SU-DHL-6 (cell line): ENCODE results near the gene G6PC3.

Experiments
- H2AFZ ChIP-seq: fragments of 200-600 bp; sonication (generic); 2 replicates; pipeline ENCODE4 v1.6.1; 2014; ENCODE audit warnings: low read depth, mild to moderate bottlenecking, moderate library complexity, mixed read lengths, antibody characterized with exemption, low read length; ENCODE audit not compliant: severe bottlenecking
- H3F3A ChIP-seq: fragments of 200-600 bp; shearing (Covaris generic); 2 replicates; pipeline ENCODE4 v1.6.0; 2016; ENCODE audit warnings: antibody characterized with exemption, mild to moderate bottlenecking; ENCODE audit not compliant: insufficient read depth
- H3K27ac ChIP-seq: fragments of 200-600 bp; sonication (generic); 2 replicates; pipeline ENCODE4 v1.5.1; 2016; ENCODE audit warnings: low read depth, mild to moderate bottlenecking, low read length, moderate library complexity, mixed read lengths
- H3K27me3 ChIP-seq: fragments of 200-600 bp; sonication (generic), shearing (Covaris generic); 2 replicates; pipeline ENCODE4 v1.6.0; 2014; ENCODE audit warnings: mild to moderate bottlenecking, low read length
- H3K36me3 ChIP-seq: fragments of 200-600 bp; sonication (generic); 2 replicates; pipeline ENCODE4 v1.6.1; 2014; ENCODE audit warnings: mild to moderate bottlenecking, low read length, mixed read lengths
- H3K4me2 ChIP-seq: fragments of 300-600, 200-600 bp; shearing (Covaris generic), sonication (generic); 2 replicates; pipeline ENCODE4 v1.6.0; 2014; ENCODE audit warnings: low read length, low read depth, mild to moderate bottlenecking; ENCODE audit not compliant: poor library complexity, severe bottlenecking
- H3K4me3 ChIP-seq: fragments of 200-600 bp; sonication (generic); 2 replicates; pipeline ENCODE4 v1.5.1; 2014; ENCODE audit warnings: antibody characterized with exemption, low read length, mild to moderate bottlenecking, mixed read lengths; ENCODE audit not compliant: insufficient read depth, poor library complexity, severe bottlenecking
- H3K79me2 ChIP-seq: fragments of 200-600 bp; sonication (generic); 2 replicates; pipeline ENCODE4 v1.6.1; 2014; ENCODE audit warnings: mild to moderate bottlenecking, low read length, moderate library complexity; ENCODE audit not compliant: insufficient read depth
- H3K9ac ChIP-seq: fragments of 200-600 bp; sonication (generic); 2 replicates; pipeline ENCODE4 v1.7.0; 2014; ENCODE audit warnings: mild to moderate bottlenecking, low read length
- H3K9me2 ChIP-seq: fragments of 200-600 bp; sonication (generic); replicated peaks from 2 replicates; pipeline ENCODE4 v1.6.1; 2014; ENCODE audit warnings: low read length; ENCODE audit not compliant: insufficient read depth
- H3K9me3 ChIP-seq: fragments of 200-600 bp; sonication (generic); 2 replicates; pipeline ENCODE4 v1.6.1; 2014; ENCODE audit warnings: low read length, mixed read lengths; ENCODE audit not compliant: insufficient read depth
- H4K20me1 ChIP-seq: fragments of 200-600 bp; sonication (generic); 2 replicates; pipeline ENCODE4 v1.6.1; 2014; ENCODE audit warnings: low read depth, mild to moderate bottlenecking, antibody characterized with exemption, low read length, moderate library complexity, mixed read lengths
- CTCF ChIP-seq: fragments of 200-600 bp; sonication (generic); IDR thresholded peaks from one replicate; pipeline ENCODE4 v1.5.1; 2017; ENCODE audit warnings: antibody characterized with exemption, mild to moderate bottlenecking, low read length, moderate library complexity; ENCODE audit not compliant: insufficient read depth, poor library complexity, severe bottlenecking
- EZH2phosphoT487 ChIP-seq: fragments of 200-600 bp; sonication (generic), shearing (Covaris generic); conservative IDR thresholded peaks from 2 replicates; pipeline ENCODE4 v1.6.1; 2018; ENCODE audit warnings: mild to moderate bottlenecking, antibody characterized with exemption, low read length, moderate library complexity, mixed read lengths

The G6PC3 gene

GRCh38 chr17:44075598-44076293 lies 5.2 kb downstream of the G6PC3 start:
- Histone ChIP-seq H2AFZ (no peak overlapping the region), H3K4me2 (no peak overlapping the region), H3K4me3 (no peak overlapping the region), H3K9ac (no peak overlapping the region), H4K20me1 (no peaks in the 10 kb centered on the region), H3K27ac (no peak overlapping the region), H3F3A (peaks cover 4% of the 10 kb centered on the region; the same call in 1 of the 2 replicates), H3K36me3 (no peaks in the 10 kb centered on the region), H3K9me3 (no peaks in the 10 kb centered on the region), H3K27me3 (no peaks in the 10 kb centered on the region), H3K79me2 (peaks cover 16% of the 10 kb centered on the region; the same call in 1 of the 2 replicates), H3K9me2 (no peaks in the 10 kb centered on the region)
- TF ChIP-seq EZH2phosphoT487, result no peak
- no peak for TF ChIP-seq CTCF

GRCh38 chr17:44076716-44077594 lies 6.4 kb downstream of the G6PC3 start:
- no peaks in the 10 kb centered on the region for H3K36me3 ChIP-seq

GRCh38 chr17:44077595-44077909 lies 7.0 kb downstream of the G6PC3 start:
- no peak overlapping the region for H3K4me3 ChIP-seq
- no peak overlapping the region for H3K9ac ChIP-seq
- TF ChIP-seq CTCF (no peak), EZH2phosphoT487 (no peak)
- H3K27me3 ChIP-seq, result no peaks in the 10 kb centered on the region
- no peaks in the 10 kb centered on the region for H3K9me2 ChIP-seq
- no peak overlapping the region for H2AFZ ChIP-seq
- H3F3A ChIP-seq, result no peaks in the 10 kb centered on the region
- no peaks in the 10 kb centered on the region for H3K36me3 ChIP-seq
- H4K20me1 ChIP-seq, result no peaks in the 10 kb centered on the region
- no peak overlapping the region for H3K4me2 ChIP-seq
- no peak overlapping the region for H3K27ac ChIP-seq
- H3K9me3 ChIP-seq, result no peaks in the 10 kb centered on the region
- peaks cover 7% of the 10 kb centered on the region; the same call in 1 of the 2 replicates for H3K79me2 ChIP-seq

More at GRCh38 chr17:44076716-44077594, 6.4 kb downstream of the G6PC3 start:
- no peaks in the 10 kb centered on the region for H3K9me3 ChIP-seq
- no peaks in the 10 kb centered on the region for H4K20me1 ChIP-seq
- H3K27me3 ChIP-seq, result no peaks in the 10 kb centered on the region
- TF ChIP-seq EZH2phosphoT487 (no peak), CTCF (no peak)
- no peak overlapping the region for H3K27ac ChIP-seq
- no peak overlapping the region for H3K4me2 ChIP-seq
- H3K4me3 ChIP-seq, result no peak overlapping the region
- no peaks in the 10 kb centered on the region for H3K9me2 ChIP-seq
- no peak overlapping the region for H2AFZ ChIP-seq
- H3K79me2 ChIP-seq, result peaks cover 7% of the 10 kb centered on the region; the same call in 1 of the 2 replicates
- H3K9ac ChIP-seq, result no peak overlapping the region
- H3F3A ChIP-seq, result no peaks in the 10 kb centered on the region
